Measurements from ENCODE around the gene GFRA1.

DNA sequence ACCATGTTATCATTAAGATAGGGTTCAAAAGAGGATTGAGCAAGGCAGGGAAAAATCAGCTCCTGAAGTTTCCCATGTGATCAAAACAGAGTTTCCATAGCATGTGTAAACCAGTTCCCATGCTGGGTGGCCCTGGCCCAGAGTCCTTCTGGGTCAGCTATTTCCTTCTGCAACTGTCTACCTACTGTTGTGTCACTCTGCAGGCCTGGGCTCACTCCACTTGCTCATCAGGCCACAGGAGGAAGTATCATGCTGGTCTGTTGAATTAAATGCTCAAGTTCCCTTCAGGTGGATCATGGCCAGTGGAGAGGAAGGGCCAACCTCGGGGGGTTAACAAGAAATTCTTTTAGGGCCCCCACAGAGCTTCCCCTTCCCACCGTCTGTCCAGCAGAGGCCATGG lies 104.7 kb downstream of the GFRA1 start:
- TF ChIP-seq, protein P1, sequence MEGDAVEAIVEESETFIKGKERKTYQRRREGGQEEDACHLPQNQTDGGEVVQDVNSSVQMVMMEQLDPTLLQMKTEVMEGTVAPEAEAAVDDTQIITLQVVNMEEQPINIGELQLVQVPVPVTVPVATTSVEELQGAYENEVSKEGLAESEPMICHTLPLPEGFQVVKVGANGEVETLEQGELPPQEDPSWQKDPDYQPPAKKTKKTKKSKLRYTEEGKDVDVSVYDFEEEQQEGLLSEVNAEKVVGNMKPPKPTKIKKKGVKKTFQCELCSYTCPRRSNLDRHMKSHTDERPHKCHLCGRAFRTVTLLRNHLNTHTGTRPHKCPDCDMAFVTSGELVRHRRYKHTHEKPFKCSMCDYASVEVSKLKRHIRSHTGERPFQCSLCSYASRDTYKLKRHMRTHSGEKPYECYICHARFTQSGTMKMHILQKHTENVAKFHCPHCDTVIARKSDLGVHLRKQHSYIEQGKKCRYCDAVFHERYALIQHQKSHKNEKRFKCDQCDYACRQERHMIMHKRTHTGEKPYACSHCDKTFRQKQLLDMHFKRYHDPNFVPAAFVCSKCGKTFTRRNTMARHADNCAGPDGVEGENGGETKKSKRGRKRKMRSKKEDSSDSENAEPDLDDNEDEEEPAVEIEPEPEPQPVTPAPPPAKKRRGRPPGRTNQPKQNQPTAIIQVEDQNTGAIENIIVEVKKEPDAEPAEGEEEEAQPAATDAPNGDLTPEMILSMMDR (IDR thresholded peaks at IDR 0.05), result no peak
- TF ChIP-seq POLR2A (IDR thresholded peaks at IDR 0.05), result no peak
